Smooth muscle cell (in vitro differentiated cells): Measurements from ENCODE around the gene IFT80. TPM values are rescaled to one million over a fixed set of nuclear protein-coding genes. Genes with fewer than 3 reads are reported as not detected.

Experiments used
- DNase-seq: peaks from one replicate; lab custom pipeline; 2025; ENCODE audit not compliant: unreplicated experiment; lab: John Stamatoyannopoulos, UW
- H2AFZ ChIP-seq: fragments of 200-600 bp; sonication (generic); 2 replicates; pipeline ENCODE4 v1.6.0; 2016; ENCODE audit warnings: antibody characterized with exemption, low read depth, mild to moderate bottlenecking
- H3F3A ChIP-seq: fragments of 200-600 bp; sonication (generic); 2 replicates; pipeline ENCODE4 v1.6.0; 2017; ENCODE audit warnings: antibody characterized with exemption, low read depth
- H3K27ac ChIP-seq: fragments of 200-600 bp; sonication (generic); 2 replicates; pipeline ENCODE4 v1.5.1; 2016; ENCODE audit warnings: low read depth, mild to moderate bottlenecking
- H3K27me3 ChIP-seq: fragments of 200-600 bp; sonication (generic); 2 replicates; pipeline ENCODE4 v1.6.1; 2016; ENCODE audit warnings: low read depth, mild to moderate bottlenecking
- H3K36me3 ChIP-seq: fragments of 200-600 bp; sonication (generic); 2 replicates; pipeline ENCODE4 v1.5.1; 2016; ENCODE audit warnings: low read depth
- H3K4me1 ChIP-seq: fragments of 200-600 bp; sonication (generic); 2 replicates; pipeline ENCODE4 v1.5.1; 2016; ENCODE audit warnings: low read depth
- H3K4me2 ChIP-seq: fragments of 200-600 bp; sonication (generic); 2 replicates; pipeline ENCODE4 v1.6.0; 2016; ENCODE audit warnings: mild to moderate bottlenecking
- H3K4me3 ChIP-seq: fragments of 200-600 bp; sonication (generic); 2 replicates; pipeline ENCODE4 v1.5.1; 2016; ENCODE audit warnings: mild to moderate bottlenecking
- H3K79me2 ChIP-seq: fragments of 200-600 bp; sonication (generic); 2 replicates; pipeline ENCODE4 v1.6.0; 2016; ENCODE audit warnings: low read depth, mild to moderate bottlenecking
- H3K9ac ChIP-seq: fragments of 200-600 bp; sonication (generic); 2 replicates; pipeline ENCODE4 v1.6.0; 2016; ENCODE audit warnings: low read depth
- H3K9me3 ChIP-seq: fragments of 200-600 bp; sonication (generic); replicated peaks from 2 replicates; pipeline ENCODE4 v1.5.1; 2016; ENCODE audit warnings: low read depth
- H4K20me1 ChIP-seq: fragments of 200-600 bp; sonication (generic); 2 replicates; pipeline ENCODE4 v1.6.0; 2016; ENCODE audit warnings: low read depth
- CTCF ChIP-seq: fragments of 200-600 bp; sonication (generic); IDR thresholded peaks from 2 replicates; pipeline ENCODE4 v1.5.1; 2017; ENCODE audit warnings: borderline replicate concordance, mild to moderate bottlenecking, antibody characterized with exemption; ENCODE audit not compliant: insufficient read depth, poor library complexity, severe bottlenecking
- WGBS: methylation state at CpG from one replicate; pipeline ENCODE4 v1.1.7; 2016; ENCODE audit warnings: low lambda C conversion rate; 5-methylcytosine and 5-hydroxymethylcytosine counted together
- polyA plus RNA-seq: library from polyadenylated mRNA; unstranded; fragments of >200 nt; fragmentation: Nextera tagmentation; extraction: Ambion mirVana; gene quantifications from 2 replicates; pipeline ENCODE4 v1.2.1, GENCODE V29; 2016
- total RNA-seq: library from RNA; depleted of rRNA; stranded (reverse); fragments of >200 nt; gene quantifications from 2 replicates; pipeline ENCODE4 v1.2.3, GENCODE V29; 2014

IFT80 gene
- total and polyA plus RNA-seq, 2 experiments from 2014 or later: 8.3 to 61.5 TPM

- Histone ChIP-seq H2AFZ (no peak overlapping the region), H3K9me3 (no peaks in the 10 kb centered on the region), H3K4me1 (no peaks in the 10 kb centered on the region), H3K4me2 (no peak overlapping the region), H3K4me3 (no peak overlapping the region), H3K27ac (no peak overlapping the region), H3K9ac (no peak overlapping the region), H3K79me2 (no peaks in the 10 kb centered on the region), H4K20me1 (no peaks in the 10 kb centered on the region), H3K27me3 (no peaks in the 10 kb centered on the region), H3K36me3 (peaks cover 28% of the 10 kb centered on the region), H3F3A (peaks cover 3% of the 10 kb centered on the region)
- TF ChIP-seq CTCF: no peak
- WGBS: 93% methylated on average over 1 of the region's 1 CpG
- no peak for DNase-seq
Measured at GRCh38 chr3:160435747-160436146, 36.7 kb upstream of the IFT80 start.

- H3F3A ChIP-seq: peaks cover 3% of the 10 kb centered on the region
- H4K20me1 ChIP-seq: no peaks in the 10 kb centered on the region
- no peak for DNase-seq
- H3K4me1 ChIP-seq: no peaks in the 10 kb centered on the region
- WGBS: 98% methylated on average over 2 of the region's 2 CpGs
- H3K4me3 ChIP-seq: no peak overlapping the region
- TF ChIP-seq CTCF: no peak
- peaks cover 33% of the 10 kb centered on the region for H3K36me3 ChIP-seq
- no peak overlapping the region for H3K27ac ChIP-seq
- no peaks in the 10 kb centered on the region for H3K27me3 ChIP-seq
- H3K79me2 ChIP-seq: no peaks in the 10 kb centered on the region
- no peak overlapping the region for H2AFZ ChIP-seq
- H3K4me2 ChIP-seq: no peak overlapping the region
- no peak overlapping the region for H3K9ac ChIP-seq
- no peaks in the 10 kb centered on the region for H3K9me3 ChIP-seq
Measured at GRCh38 chr3:160435095-160435494, 36.1 kb upstream of the IFT80 start.

- no peaks in the 10 kb centered on the region for H3K27me3 ChIP-seq
- no peak for DNase-seq
- H3K36me3 ChIP-seq: peaks cover 33% of the 10 kb centered on the region
- no peak overlapping the region for H2AFZ ChIP-seq
- no peak overlapping the region for H3K4me3 ChIP-seq
- H3K4me2 ChIP-seq: no peak overlapping the region
- TF ChIP-seq CTCF: no peak
- no peak overlapping the region for H3K27ac ChIP-seq
- no peaks in the 10 kb centered on the region for H3K79me2 ChIP-seq
- no peaks in the 10 kb centered on the region for H4K20me1 ChIP-seq
- no peak overlapping the region for H3K9ac ChIP-seq
- H3K9me3 ChIP-seq: no peaks in the 10 kb centered on the region
- H3K4me1 ChIP-seq: no peaks in the 10 kb centered on the region
- 83% methylated on average over 2 of the region's 2 CpGs for WGBS
- H3F3A ChIP-seq: peaks cover 3% of the 10 kb centered on the region
Measured at GRCh38 chr3:160434071-160434470, 35.0 kb upstream of the IFT80 start.

GRCh38 chr3:160427832-160428424 is 28.9 kb upstream of the IFT80 start:
- H3K4me1 ChIP-seq: no peaks in the 10 kb centered on the region
- H3F3A ChIP-seq: no peaks in the 10 kb centered on the region
- no peaks in the 10 kb centered on the region for H3K9me3 ChIP-seq
- DNase-seq: no peak
- H3K36me3 ChIP-seq: peaks cover 38% of the 10 kb centered on the region
- no peak overlapping the region for H2AFZ ChIP-seq
- H3K27ac ChIP-seq: no peak overlapping the region
- TF ChIP-seq CTCF: no peak
- peaks cover 14% of the 10 kb centered on the region for H3K79me2 ChIP-seq
- no peaks in the 10 kb centered on the region for H3K27me3 ChIP-seq
- H3K4me3 ChIP-seq: no peak overlapping the region
- 97% methylated on average over 11 of the region's 11 CpGs for WGBS
- no peak overlapping the region for H3K4me2 ChIP-seq
- H3K9ac ChIP-seq: no peak overlapping the region
- H4K20me1 ChIP-seq: no peaks in the 10 kb centered on the region
